Activated CD4-positive, alpha-beta T cell treated with anti-CD3 and anti-CD28 coated beads, Interleukin-2, amount 10 ng/mL, durations not matched to agents 24 days and 14 days (primary cell): ENCODE measurements around the gene CASP14. TPM values are rescaled to one million over a fixed set of nuclear protein-coding genes. Genes with fewer than 3 reads are reported as not detected.

Experiments used
- total RNA-seq: library from RNA; stranded (reverse); gene quantifications from 2 replicates; pipeline ENCODE4 v1.2.3, GENCODE V29; 2022

The CASP14 gene
- total RNA-seq, 1 donor from 2014 or later: not detected

Other genes with a start within 250 kb of the CASP14 start
- not detected in 2 replicates for gene OR7A5, start 214.3 kb upstream of the CASP14 start, total RNA-seq
- not detected in 2 replicates for gene OR7C1, start 214.3 kb upstream of the CASP14 start, total RNA-seq
- not detected in 2 replicates for gene OR7A10, start 200.6 kb upstream of the CASP14 start, total RNA-seq
- gene OR7A17, start 163.3 kb upstream of the CASP14 start, total RNA-seq: not detected in 2 replicates
- gene OR7C2, start 108.0 kb upstream of the CASP14 start, total RNA-seq: not detected in 2 replicates
- not detected in 2 replicates for gene SLC1A6, start 69.6 kb upstream of the CASP14 start, total RNA-seq
- gene OR1I1, start 32.7 kb downstream of the CASP14 start, total RNA-seq: not detected in 2 replicates
- gene SYDE1, start 57.9 kb downstream of the CASP14 start, total RNA-seq: 1.1 and 1.3 TPM in 2 replicates
- not detected in 2 replicates for gene NOTCH3, start 151.5 kb downstream of the CASP14 start, total RNA-seq
- gene EPHX3, start 183.0 kb downstream of the CASP14 start, total RNA-seq: 0.09 and 0.16 TPM in 2 replicates